KMS-11 (cell line): ENCODE results near the gene ATP6V1B1.

Source experiments
- H2AFZ ChIP-seq: fragments of 200-600 bp; sonication (generic); 2 replicates; pipeline ENCODE4 v1.6.1; 2016; ENCODE audit warnings: antibody characterized with exemption, mixed run types, low read depth
- H3K27ac ChIP-seq: fragments of 200-600 bp; sonication (generic); 2 replicates; pipeline ENCODE4 v1.6.1; 2016; ENCODE audit warnings: mild to moderate bottlenecking, mixed run types
- H3K27me3 ChIP-seq: fragments of 200-600 bp; sonication (generic); 2 replicates; pipeline ENCODE4 v1.6.1; 2017; ENCODE audit warnings: mild to moderate bottlenecking, low read depth, mixed run types, moderate library complexity; ENCODE audit not compliant: insufficient read depth
- H3K36me3 ChIP-seq: fragments of 200-600 bp; sonication (generic); 2 replicates; pipeline ENCODE4 v1.6.1; 2017; ENCODE audit warnings: mild to moderate bottlenecking, mixed run types; ENCODE audit not compliant: insufficient read depth
- H3K4me1 ChIP-seq: fragments of 200-600 bp; sonication (generic); 2 replicates; pipeline ENCODE4 v1.6.1; 2016; ENCODE audit warnings: mild to moderate bottlenecking, low read depth, mixed run types; ENCODE audit not compliant: poor library complexity, severe bottlenecking
- H3K4me2 ChIP-seq: fragments of 200-600 bp; sonication (generic); 2 replicates; pipeline ENCODE4 v1.7.0; 2016; ENCODE audit warnings: mild to moderate bottlenecking, mixed run types
- H3K4me3 ChIP-seq: fragments of 200-600 bp; sonication (generic); IDR thresholded peaks from 2 replicates; pipeline ENCODE4 v1.6.1; 2017; ENCODE audit warnings: low read depth, low read length, mixed read lengths; ENCODE audit not compliant: insufficient read depth
- H3K79me2 ChIP-seq: fragments of 200-600 bp; sonication (generic); 2 replicates; pipeline ENCODE4 v1.6.1; 2016; ENCODE audit warnings: low read depth, mixed run types; ENCODE audit not compliant: insufficient read depth
- H3K9ac ChIP-seq: fragments of 200-600 bp; sonication (generic); 2 replicates; pipeline ENCODE4 v1.6.1; 2016; ENCODE audit warnings: mild to moderate bottlenecking, mixed run types
- H4K20me1 ChIP-seq: fragments of 200-600 bp; sonication (generic); 2 replicates; pipeline ENCODE4 v1.6.1; 2016; ENCODE audit warnings: mild to moderate bottlenecking, mixed run types; ENCODE audit not compliant: insufficient read depth
- TF ChIP-seq, protein P1 (sequence below): fragments of 200-600 bp; sonication (generic); conservative IDR thresholded peaks from 2 replicates; pipeline ENCODE4 v1.6.1; 2017; ENCODE audit warnings: low read depth, mild to moderate bottlenecking, antibody characterized with exemption, low read length, moderate library complexity, mixed read lengths

Gene ATP6V1B1

GRCh38 chr2:70897977-70898226 is 37.8 kb upstream of the ATP6V1B1 start:
- H3K4me2 ChIP-seq = no peak overlapping the region
- TF ChIP-seq, protein P1, sequence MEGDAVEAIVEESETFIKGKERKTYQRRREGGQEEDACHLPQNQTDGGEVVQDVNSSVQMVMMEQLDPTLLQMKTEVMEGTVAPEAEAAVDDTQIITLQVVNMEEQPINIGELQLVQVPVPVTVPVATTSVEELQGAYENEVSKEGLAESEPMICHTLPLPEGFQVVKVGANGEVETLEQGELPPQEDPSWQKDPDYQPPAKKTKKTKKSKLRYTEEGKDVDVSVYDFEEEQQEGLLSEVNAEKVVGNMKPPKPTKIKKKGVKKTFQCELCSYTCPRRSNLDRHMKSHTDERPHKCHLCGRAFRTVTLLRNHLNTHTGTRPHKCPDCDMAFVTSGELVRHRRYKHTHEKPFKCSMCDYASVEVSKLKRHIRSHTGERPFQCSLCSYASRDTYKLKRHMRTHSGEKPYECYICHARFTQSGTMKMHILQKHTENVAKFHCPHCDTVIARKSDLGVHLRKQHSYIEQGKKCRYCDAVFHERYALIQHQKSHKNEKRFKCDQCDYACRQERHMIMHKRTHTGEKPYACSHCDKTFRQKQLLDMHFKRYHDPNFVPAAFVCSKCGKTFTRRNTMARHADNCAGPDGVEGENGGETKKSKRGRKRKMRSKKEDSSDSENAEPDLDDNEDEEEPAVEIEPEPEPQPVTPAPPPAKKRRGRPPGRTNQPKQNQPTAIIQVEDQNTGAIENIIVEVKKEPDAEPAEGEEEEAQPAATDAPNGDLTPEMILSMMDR = no peak
- no peak overlapping the region for H3K4me3 ChIP-seq
- H3K4me1 ChIP-seq = no peaks in the 10 kb centered on the region
- H2AFZ ChIP-seq = no peak overlapping the region
- no peak overlapping the region for H3K27ac ChIP-seq
- H3K9ac ChIP-seq = no peak overlapping the region
- H3K36me3 ChIP-seq = no peaks in the 10 kb centered on the region
- H3K79me2 ChIP-seq = no peaks in the 10 kb centered on the region
- H3K27me3 ChIP-seq = peaks cover 40% of the 10 kb centered on the region
- H4K20me1 ChIP-seq = no peaks in the 10 kb centered on the region

- Histone ChIP-seq H3K27me3 (peaks cover 40% of the 10 kb centered on the region), H3K36me3 (no peaks in the 10 kb centered on the region), H4K20me1 (no peaks in the 10 kb centered on the region), H3K9ac (no peak overlapping the region), H3K27ac (no peak overlapping the region), H3K79me2 (no peaks in the 10 kb centered on the region), H3K4me2 (no peak overlapping the region), H3K4me3 (no peak overlapping the region), H2AFZ (no peak overlapping the region), H3K4me1 (no peaks in the 10 kb centered on the region)
- TF ChIP-seq, protein P1 = no peak
Measured at GRCh38 chr2:70898363-70899240, 37.1 kb upstream of the ATP6V1B1 start.

GRCh38 chr2:70901227-70902066 is 34.3 kb upstream of the ATP6V1B1 start:
- H3K36me3 ChIP-seq = no peaks in the 10 kb centered on the region
- TF ChIP-seq, protein P1 = no peak
- H4K20me1 ChIP-seq = no peaks in the 10 kb centered on the region
- H2AFZ ChIP-seq = no peak overlapping the region
- H3K4me1 ChIP-seq = no peaks in the 10 kb centered on the region
- H3K4me2 ChIP-seq = no peak overlapping the region
- no peak overlapping the region for H3K9ac ChIP-seq
- H3K79me2 ChIP-seq = no peaks in the 10 kb centered on the region
- no peak overlapping the region for H3K27ac ChIP-seq
- H3K4me3 ChIP-seq = no peak overlapping the region
- H3K27me3 ChIP-seq = peaks cover 31% of the 10 kb centered on the region

DNA sequence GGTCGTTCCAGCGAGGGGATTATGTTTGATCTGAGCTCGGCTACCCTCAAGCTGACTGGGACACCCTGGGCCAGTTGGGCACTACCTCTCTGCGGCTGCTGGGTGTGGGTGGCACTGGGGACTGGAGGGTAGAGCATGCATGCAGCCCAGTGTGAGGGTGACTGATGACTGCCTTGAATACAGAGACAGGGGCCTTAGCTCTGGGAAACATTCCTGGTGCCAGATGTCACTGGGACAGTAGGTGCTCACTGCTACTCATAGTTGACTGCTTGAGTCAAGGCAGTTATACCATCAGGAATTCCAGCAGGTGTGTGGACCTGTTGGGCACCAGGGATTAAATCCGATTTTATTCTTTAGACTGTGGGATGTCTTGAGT is 33.6 kb upstream of the ATP6V1B1 start:
- Histone ChIP-seq H3K27ac (no peak overlapping the region), H4K20me1 (no peaks in the 10 kb centered on the region), H3K4me1 (no peaks in the 10 kb centered on the region), H3K4me2 (no peak overlapping the region), H3K79me2 (no peaks in the 10 kb centered on the region), H3K36me3 (no peaks in the 10 kb centered on the region), H2AFZ (no peak overlapping the region), H3K4me3 (no peak overlapping the region), H3K27me3 (peaks cover 27% of the 10 kb centered on the region), H3K9ac (no peak overlapping the region)
- TF ChIP-seq, protein P1 = no peak
